ENCODE measurements around the gene CASTOR1. TPM values are rescaled to one million over a fixed set of nuclear protein-coding genes. Genes with fewer than 3 reads are reported as not detected.

Gene CASTOR1
- total RNA-seq, 2 donors from 2014 or later: 7.5 to 22.6 TPM

- no peaks in the 10 kb centered on the region for H3K9me3 ChIP-seq
- peaks cover 6 to 16% of the 10 kb centered on the region in 2 donors for H3K4me1 ChIP-seq (ENCODE audit: control insufficient read depth in 1 of 2, low read depth in 2 of 2)
- no peak for ATAC-seq (ENCODE audit: insufficient number of reproducible peaks, low FRiP score, low read depth)
- no peak for TF ChIP-seq CTCF (IDR thresholded peaks at IDR 0.05)
- H3K27ac ChIP-seq: no peak overlapping the region
- H3K4me3 ChIP-seq: no peak overlapping the region
- H3K27me3 ChIP-seq (replicated peaks; ENCODE audit: insufficient read depth): no peaks in the 10 kb centered on the region
- no peak for DNase-seq (ENCODE audit: low spot score)
- H3K36me3 ChIP-seq: peaks cover 20% of the 10 kb centered on the region
Measured at GRCh38 chr22:30284172-30284571, 5.1 kb downstream of the CASTOR1 start.

GRCh38 chr22:30283342-30283741 lies 6.0 kb downstream of the CASTOR1 start:
- H3K27me3 ChIP-seq (replicated peaks; ENCODE audit: insufficient read depth): no peaks in the 10 kb centered on the region
- no peak for TF ChIP-seq CTCF (IDR thresholded peaks at IDR 0.05)
- ATAC-seq (ENCODE audit: insufficient number of reproducible peaks, low FRiP score, low read depth): no peak
- H3K27ac ChIP-seq: no peak overlapping the region
- no peak overlapping the region for H3K4me3 ChIP-seq
- peaks cover 6 to 16% of the 10 kb centered on the region in 2 donors for H3K4me1 ChIP-seq (ENCODE audit: control insufficient read depth in 1 of 2, low read depth in 2 of 2)
- no peak for DNase-seq (ENCODE audit: low spot score)
- H3K36me3 ChIP-seq: peaks cover 20% of the 10 kb centered on the region
- H3K9me3 ChIP-seq: no peaks in the 10 kb centered on the region

- Histone ChIP-seq H3K27me3 (replicated peaks; ENCODE audit: insufficient read depth) (no peaks in the 10 kb centered on the region), H3K27ac (no peak overlapping the region), H3K36me3 (peaks cover 20% of the 10 kb centered on the region), H3K4me3 (no peak overlapping the region), H3K4me1 (ENCODE audit: control insufficient read depth in 1 of 2, low read depth in 2 of 2) (peaks cover 13 to 16% of the 10 kb centered on the region in 2 donors), H3K9me3 (no peaks in the 10 kb centered on the region)
- TF ChIP-seq CTCF (IDR thresholded peaks at IDR 0.05): no peak
- DNase-seq (ENCODE audit: low spot score) (no peak), ATAC-seq (ENCODE audit: insufficient number of reproducible peaks, low FRiP score, low read depth) (no peak)
Measured at GRCh38 chr22:30282616-30283046, 6.7 kb downstream of the CASTOR1 start.

- ATAC-seq (ENCODE audit: insufficient number of reproducible peaks, low FRiP score, low read depth) (no peak), DNase-seq (ENCODE audit: low spot score) (no peak)
- Histone ChIP-seq H3K27ac (no peak overlapping the region), H3K4me1 (ENCODE audit: control insufficient read depth in 1 of 2, low read depth in 2 of 2) (peaks cover 20 to 21% of the 10 kb centered on the region in 2 donors), H3K27me3 (replicated peaks; ENCODE audit: insufficient read depth) (no peaks in the 10 kb centered on the region), H3K9me3 (no peaks in the 10 kb centered on the region), H3K4me3 (no peak overlapping the region), H3K36me3 (peaks cover 10% of the 10 kb centered on the region)
- no peak for TF ChIP-seq CTCF (IDR thresholded peaks at IDR 0.05)
Measured at GRCh38 chr22:30280505-30280904, 8.8 kb downstream of the CASTOR1 start.

- no peak for DNase-seq (ENCODE audit: low spot score)
Measured at GRCh38 chr22:30279932-30280331, 9.4 kb downstream of the CASTOR1 start.

More at GRCh38 chr22:30279932-30280331, 9.4 kb downstream of the CASTOR1 start:
- TF ChIP-seq CTCF (IDR thresholded peaks at IDR 0.05): no peak
- Histone ChIP-seq H3K36me3 (peaks cover 4% of the 10 kb centered on the region), H3K27ac (no peak overlapping the region), H3K9me3 (no peaks in the 10 kb centered on the region), H3K27me3 (replicated peaks; ENCODE audit: insufficient read depth) (no peaks in the 10 kb centered on the region), H3K4me1 (ENCODE audit: control insufficient read depth in 1 of 2, low read depth in 2 of 2) (peaks cover 20 to 21% of the 10 kb centered on the region in 2 donors), H3K4me3 (no peak overlapping the region)
- ATAC-seq (ENCODE audit: insufficient number of reproducible peaks, low FRiP score, low read depth): no peak
